Tibial nerve (tissue), 3 donors: ENCODE results near the gene TTPAL.

ENCODE experiments used
- POLR2A ChIP-seq, 2 donors: fragments of 450-650 bp; IDR thresholded peaks; one replicate each; pipeline ENCODE4 v1.6.1; 2017; ENCODE audit warnings: antibody characterized with exemption in 2 of 2, mild to moderate bottlenecking in 2 of 2, moderate library complexity in 2 of 2
- TF ChIP-seq, protein P1 (sequence below), 5 experiments: fragments of 200-600 bp in 3 of 5; fragments of 450-650 bp in 2 of 5; sonication (generic) in 3 of 5; IDR thresholded peaks; one replicate each; pipeline ENCODE4 v1.5.1; 2016 to 2019; ENCODE audit warnings: antibody characterized with exemption in 5 of 5, mild to moderate bottlenecking in 3 of 5, moderate library complexity in 2 of 5

DNA sequence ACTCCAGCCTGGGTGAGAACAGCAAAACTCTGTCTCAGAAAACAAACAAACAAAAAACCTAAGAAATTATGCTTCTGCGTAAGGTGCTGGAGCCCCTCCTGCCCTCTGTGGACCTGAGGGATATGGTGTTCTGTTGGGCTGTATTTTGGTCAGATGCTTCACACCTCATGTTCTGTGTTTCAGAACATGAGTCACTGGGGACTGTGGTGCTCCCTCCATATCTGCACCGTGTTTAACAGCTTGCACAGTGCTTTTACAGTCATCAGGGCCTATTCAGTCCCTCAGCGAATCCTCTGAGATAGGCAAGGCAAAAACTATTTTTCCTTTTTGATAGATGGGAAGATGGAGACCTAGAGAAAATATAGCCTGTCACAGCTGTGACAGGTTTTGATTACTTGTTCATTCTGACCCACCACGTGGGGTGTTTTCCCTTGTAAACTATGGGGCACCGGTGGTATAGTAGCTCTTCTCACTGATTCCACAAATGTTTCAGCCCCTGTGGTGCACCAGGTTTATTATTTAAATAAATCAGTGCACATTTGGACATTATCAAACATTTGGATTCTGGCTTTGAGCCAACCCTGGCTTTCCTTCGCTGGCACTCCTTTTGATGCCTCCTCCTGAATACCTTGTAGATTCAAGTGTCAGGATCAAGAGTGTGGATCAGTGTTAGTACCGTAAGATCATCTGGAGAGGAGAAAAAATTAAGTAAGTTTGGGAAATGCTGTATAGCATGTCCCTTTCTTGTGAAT is 9.6 kb downstream of the TTPAL start:
- TF ChIP-seq, protein P1, sequence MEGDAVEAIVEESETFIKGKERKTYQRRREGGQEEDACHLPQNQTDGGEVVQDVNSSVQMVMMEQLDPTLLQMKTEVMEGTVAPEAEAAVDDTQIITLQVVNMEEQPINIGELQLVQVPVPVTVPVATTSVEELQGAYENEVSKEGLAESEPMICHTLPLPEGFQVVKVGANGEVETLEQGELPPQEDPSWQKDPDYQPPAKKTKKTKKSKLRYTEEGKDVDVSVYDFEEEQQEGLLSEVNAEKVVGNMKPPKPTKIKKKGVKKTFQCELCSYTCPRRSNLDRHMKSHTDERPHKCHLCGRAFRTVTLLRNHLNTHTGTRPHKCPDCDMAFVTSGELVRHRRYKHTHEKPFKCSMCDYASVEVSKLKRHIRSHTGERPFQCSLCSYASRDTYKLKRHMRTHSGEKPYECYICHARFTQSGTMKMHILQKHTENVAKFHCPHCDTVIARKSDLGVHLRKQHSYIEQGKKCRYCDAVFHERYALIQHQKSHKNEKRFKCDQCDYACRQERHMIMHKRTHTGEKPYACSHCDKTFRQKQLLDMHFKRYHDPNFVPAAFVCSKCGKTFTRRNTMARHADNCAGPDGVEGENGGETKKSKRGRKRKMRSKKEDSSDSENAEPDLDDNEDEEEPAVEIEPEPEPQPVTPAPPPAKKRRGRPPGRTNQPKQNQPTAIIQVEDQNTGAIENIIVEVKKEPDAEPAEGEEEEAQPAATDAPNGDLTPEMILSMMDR (IDR thresholded peaks at IDR 0.05), result no peak
- TF ChIP-seq POLR2A (IDR thresholded peaks at IDR 0.05), result no peak
